ENCODE data around the gene SLC38A6. TPM values are rescaled to one million over a fixed set of nuclear protein-coding genes. Genes with fewer than 3 reads are reported as not detected.

SLC38A6 gene
- total and polyA plus RNA-seq, 9 of the 15 experiments (the other 6 are each of a cell fraction or from before 2014, with no cell fraction given): 9.8 to 40.3 (median 17.6) TPM

DNA sequence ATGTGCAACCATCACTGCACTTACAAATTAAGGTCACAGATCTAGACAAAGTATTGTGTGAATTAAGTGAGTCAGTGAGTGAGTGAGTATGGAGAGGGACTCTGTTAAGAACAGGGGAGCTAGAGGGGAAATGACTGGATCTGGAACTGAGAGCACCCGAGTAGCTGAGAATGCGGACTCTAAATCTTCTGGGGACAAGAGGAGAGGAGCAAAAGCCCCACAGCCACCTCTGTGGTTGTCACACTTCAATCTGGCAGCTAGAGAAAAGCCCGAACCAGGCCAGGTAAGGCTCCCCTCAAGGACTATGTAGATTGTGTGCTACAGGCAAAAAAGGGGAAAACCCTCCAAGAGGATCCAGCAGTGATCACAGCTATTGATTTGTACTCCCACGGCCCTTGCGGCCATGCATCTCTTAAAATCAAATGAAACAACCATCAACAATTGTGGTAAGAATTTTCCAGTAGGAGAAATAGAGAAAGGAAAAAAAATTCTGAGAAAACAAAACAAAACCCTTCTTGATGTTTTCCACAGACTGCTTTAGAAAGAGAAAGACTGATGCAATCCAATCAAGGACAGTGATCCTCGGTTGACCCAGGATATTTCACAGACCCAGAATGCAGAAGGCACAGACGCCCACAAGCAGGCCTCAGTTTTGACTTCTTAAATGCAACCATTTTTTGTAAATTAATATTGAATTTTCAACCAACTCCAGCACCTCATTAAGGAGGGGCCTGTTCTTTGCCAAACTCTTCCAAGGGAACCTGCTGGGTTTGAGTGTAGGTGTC lies 109.6 kb downstream of the SLC38A6 start:
- no peaks in the 10 kb centered on the region for H3K79me2 ChIP-seq (ENCODE audit: control insufficient read depth, insufficient read depth, low read length)
- no peak overlapping the region for H3K4me3 ChIP-seq
- H3K9me3 ChIP-seq (replicated peaks; ENCODE audit: control insufficient read depth, insufficient read depth, low read depth, low read length): no peaks in the 10 kb centered on the region
- BruUV-seq (replicated peaks): no TSS peak
- H3K27me3 ChIP-seq (ENCODE audit: control insufficient read depth in 2 of 2, insufficient read depth in 2 of 2, low read length in 2 of 2): no peaks in the 10 kb centered on the region
- 42% methylated on average over 6 of the region's 7 CpGs for WGBS (ENCODE audit: insufficient coverage, low coverage, missing lambda C conversion rate)
- intact Hi-C loops (cut with micrococcal nuclease) (no loop called here), in situ Hi-C loops (cut with MboI) (no loop called here)
- FAIRE-seq (no peak), DNase-seq (ENCODE audit: extremely low read depth in 1 of 4, low spot score in 3 of 4) (no peak), ATAC-seq (peak; percentile 44)
- no peaks in the 10 kb centered on the region for H3K9me1 ChIP-seq (ENCODE audit: control insufficient read depth, insufficient read depth, low read length)
- no peak overlapping the region for H3K4me2 ChIP-seq (ENCODE audit: insufficient read depth, low read length)
- no peaks in the 10 kb centered on the region for H3K36me3 ChIP-seq (ENCODE audit: control insufficient read depth, insufficient read depth, low read length)
- TF ChIP-seq ZBTB17 (CRISPR knock-in tag; IDR thresholded peaks at IDR 0.05) (no peak), FOXJ3 (CRISPR knock-in tag; IDR thresholded peaks at IDR 0.05) (no peak), POLR3A (IDR thresholded peaks at IDR 0.05; ENCODE audit: borderline replicate concordance, extremely low read depth, insufficient read depth, insufficient read length) (no peak), ZFX (CRISPR knock-in tag; IDR thresholded peaks at IDR 0.05) (no peak), KLF6 (CRISPR knock-in tag; IDR thresholded peaks at IDR 0.05; ENCODE audit: borderline replicate concordance) (no peak)
- TF ChIP-seq, protein P1, sequence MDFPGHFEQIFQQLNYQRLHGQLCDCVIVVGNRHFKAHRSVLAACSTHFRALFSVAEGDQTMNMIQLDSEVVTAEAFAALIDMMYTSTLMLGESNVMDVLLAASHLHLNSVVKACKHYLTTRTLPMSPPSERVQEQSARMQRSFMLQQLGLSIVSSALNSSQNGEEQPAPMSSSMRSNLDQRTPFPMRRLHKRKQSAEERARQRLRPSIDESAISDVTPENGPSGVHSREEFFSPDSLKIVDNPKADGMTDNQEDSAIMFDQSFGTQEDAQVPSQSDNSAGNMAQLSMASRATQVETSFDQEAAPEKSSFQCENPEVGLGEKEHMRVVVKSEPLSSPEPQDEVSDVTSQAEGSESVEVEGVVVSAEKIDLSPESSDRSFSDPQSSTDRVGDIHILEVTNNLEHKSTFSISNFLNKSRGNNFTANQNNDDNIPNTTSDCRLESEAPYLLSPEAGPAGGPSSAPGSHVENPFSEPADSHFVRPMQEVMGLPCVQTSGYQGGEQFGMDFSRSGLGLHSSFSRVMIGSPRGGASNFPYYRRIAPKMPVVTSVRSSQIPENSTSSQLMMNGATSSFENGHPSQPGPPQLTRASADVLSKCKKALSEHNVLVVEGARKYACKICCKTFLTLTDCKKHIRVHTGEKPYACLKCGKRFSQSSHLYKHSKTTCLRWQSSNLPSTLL (IDR thresholded peaks at IDR 0.05): no peak
- ChIA-PET CTCF (ENCODE audit: low intra/inter-chr PET ratio) (no interaction called here), POLR2A (no interaction called here)
- H2AFZ ChIP-seq (ENCODE audit: low read depth, low read length): no peak overlapping the region
- no peaks in the 10 kb centered on the region; a peak in 1 of 5 replicates for H3K4me1 ChIP-seq (replicated peaks in 1 of 2; ENCODE audit: control insufficient read depth in 2 of 2, insufficient read depth in 2 of 2, low read length in 2 of 2)
- H3K9ac ChIP-seq (ENCODE audit: insufficient read depth in 1 of 2, low read depth in 2 of 2, low read length in 2 of 2): no peak overlapping the region
- no peak overlapping the region for H3K27ac ChIP-seq (ENCODE audit: extremely low read depth, low read depth, low read length)
- H4K20me1 ChIP-seq (replicated peaks; ENCODE audit: control insufficient read depth, insufficient read depth, low read length): no peaks in the 10 kb centered on the region

Data from K562 (cell line).